Left hindlimb (tissue), 1 donor: ENCODE measurements around the gene PPM1G.

Source experiments
- DNase-seq: peaks from one replicate; pipeline ENCODE4 v3.0.0-alpha.2; 2018

The PPM1G gene

DNA sequence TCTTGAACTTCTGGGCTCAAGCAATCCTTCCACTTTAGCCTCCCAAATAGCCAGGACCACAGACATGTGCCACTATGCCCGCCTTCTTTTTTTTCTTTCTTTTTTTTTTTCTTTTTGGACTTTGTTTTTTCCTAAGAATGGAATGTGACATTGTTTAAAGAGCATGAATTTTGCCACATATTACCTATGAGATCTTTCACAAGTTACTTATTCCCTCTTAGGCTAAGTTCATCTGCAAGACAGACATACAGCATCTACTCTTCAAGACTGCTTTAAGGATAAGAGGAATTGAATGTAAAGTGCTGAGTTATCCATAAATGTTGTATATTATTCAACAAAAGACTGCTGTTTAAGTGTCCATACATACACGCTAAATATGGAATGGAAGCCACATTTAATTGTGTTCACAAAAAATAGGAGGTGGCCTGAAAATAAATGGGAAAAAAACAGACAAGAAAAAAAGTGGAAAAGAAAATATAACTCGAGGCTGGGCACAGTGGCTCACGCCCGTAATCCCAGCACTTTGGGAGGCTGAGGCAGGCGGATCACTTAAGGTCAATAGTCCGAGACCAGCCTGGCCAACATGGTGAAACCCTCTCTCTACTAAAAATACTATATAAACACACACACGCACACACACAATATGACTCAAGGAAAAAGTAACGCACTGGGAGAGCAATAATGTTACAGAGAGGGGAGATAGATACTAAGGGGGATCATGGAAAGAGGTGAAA lies 3.2 kb upstream of the PPM1G start:
- no peak for DNase-seq

DNA sequence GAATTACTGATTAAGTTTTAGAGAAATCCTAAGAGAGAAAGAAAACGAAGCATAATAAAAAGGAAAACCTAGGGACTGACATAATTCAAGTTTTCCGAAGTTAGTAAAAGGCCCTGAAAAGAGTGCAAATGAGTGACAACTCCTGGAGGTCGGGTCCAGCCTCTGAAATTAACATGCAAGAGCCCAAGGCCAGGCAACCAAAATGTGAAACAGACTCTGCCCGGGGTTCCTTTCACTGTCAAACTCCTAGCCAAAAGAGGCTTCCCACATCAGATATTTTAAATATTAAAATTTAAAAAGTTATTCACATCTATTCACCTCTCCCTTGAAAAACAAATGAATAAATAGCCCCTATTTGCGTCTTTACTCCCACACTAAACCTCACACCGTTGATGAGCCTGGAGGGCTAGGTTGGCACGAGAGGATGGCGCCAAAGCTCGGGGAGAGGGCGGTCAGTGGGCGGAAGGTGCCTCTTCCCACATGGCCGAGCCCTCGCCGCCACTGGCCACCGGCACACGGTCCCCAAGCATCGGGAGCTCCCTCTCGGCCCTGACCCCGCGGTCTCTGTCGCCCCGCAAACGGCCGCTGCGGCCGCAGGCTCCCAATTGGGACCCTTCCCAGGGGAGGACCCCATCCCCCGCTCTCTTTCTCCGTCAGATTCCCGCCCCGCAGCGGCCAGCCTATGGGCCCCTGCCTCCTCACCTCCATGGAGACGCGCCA lies 630 bp downstream of the PPM1G start:
- DNase-seq, result no peak

DNA sequence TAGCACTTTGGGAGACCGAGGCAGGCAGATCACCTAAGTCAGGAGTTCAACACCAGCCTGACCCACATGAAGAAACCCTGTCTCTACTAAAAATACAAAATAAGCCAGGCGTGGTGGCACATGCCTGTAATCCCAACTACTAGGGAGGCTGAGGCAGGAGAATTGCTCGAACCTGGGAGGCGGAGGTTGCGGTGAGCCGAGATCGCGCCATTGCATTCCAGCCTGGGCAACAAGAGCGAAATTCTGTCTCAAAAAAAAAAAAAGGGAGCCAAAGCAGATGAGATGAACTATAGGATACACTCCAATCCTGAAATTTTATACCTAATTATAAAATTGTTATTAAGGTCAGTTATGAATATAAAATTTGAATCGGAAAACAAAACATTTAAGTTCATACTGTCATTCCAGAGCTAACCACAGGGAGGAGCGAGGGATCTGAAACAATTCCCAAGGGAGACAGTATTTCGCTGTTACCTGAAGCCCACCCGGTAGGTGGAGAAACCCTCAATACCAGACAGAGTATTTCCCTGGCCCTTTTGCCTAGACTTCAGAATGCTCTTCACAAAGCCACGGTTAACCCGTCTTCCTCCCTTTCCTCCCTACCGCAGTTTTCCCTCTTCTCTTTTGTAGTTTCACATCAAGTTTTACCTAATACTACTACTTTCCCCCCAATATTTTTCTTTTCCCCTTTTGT lies 1.4 kb downstream of the PPM1G start:
- no peak for DNase-seq

DNA sequence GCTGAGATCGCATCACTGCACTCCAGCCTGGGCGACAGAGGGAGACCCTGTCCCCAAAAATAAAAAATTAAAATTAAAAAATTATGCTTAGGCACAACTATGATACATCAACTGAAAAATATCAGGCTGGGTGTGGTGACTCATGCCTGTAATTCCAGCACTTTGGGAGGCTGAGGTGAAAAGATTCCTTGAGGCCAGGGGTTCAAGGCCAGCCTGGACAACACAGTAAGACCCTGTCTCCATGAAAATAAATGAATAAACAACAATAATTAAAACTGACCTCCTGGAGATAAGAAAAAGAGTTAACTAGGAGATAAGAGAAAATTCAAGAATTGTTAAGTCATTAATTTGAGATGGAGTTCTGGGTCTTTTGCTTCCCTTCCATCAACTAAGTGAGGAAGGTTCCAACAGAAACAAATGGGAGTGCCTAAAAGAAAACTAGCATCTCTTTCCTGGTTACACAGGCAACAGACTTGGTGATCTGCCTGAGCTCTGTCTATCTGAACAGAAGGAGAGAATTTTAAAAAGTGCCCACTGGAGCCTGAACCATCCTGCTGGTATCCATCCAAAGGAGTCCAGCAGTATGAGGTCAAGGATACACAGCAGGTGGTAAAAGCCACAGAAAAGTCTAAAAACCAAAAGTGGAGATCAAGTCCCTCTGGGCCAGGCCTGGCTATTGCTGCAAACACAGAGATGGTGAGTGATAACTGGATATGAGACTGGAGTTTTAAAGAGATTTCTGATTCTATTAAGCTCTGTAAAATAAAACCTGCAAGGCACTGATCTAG lies 8.8 kb downstream of the PPM1G start:
- DNase-seq, result no peak

DNA sequence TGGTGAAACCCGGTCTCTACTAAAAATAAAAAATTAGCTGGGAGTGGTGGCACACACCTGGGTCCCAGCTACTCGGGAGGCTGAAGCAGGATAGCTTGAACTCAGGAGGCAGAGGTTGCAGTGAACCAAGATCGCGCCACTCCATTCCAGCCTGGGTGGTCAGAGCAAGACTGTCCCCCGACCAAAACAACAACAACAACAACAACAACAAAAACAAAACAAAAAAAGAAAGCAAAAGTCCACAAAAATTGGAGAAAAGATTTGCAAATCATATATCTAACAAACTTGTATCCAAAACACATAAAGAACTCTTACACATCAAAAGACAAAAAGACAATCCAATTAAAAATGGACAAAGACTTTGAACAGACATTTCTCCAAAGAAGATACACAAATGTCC lies 10.4 kb downstream of the PPM1G start:
- no peak for DNase-seq

DNA sequence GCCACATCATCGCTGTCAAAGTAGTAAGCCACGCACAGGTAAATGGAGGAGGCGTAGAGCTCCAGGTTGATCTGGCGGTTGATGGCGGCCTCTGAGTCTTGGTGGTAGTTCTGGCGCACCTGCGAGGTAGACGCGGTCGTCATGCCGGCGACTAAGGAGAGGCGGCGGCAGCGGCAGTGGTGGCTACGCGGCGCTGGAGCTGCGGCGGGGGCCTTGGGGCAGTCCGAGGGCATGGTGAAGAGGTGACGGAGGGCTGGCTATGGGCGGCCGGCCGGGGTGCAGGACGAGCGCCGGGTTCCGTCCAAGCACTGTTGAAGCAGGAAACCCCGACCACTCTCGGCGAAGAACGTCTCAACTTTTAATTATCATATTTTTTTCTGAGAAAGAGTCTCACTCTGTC lies 16.2 kb downstream of the PPM1G start:
- no peak for DNase-seq

DNA sequence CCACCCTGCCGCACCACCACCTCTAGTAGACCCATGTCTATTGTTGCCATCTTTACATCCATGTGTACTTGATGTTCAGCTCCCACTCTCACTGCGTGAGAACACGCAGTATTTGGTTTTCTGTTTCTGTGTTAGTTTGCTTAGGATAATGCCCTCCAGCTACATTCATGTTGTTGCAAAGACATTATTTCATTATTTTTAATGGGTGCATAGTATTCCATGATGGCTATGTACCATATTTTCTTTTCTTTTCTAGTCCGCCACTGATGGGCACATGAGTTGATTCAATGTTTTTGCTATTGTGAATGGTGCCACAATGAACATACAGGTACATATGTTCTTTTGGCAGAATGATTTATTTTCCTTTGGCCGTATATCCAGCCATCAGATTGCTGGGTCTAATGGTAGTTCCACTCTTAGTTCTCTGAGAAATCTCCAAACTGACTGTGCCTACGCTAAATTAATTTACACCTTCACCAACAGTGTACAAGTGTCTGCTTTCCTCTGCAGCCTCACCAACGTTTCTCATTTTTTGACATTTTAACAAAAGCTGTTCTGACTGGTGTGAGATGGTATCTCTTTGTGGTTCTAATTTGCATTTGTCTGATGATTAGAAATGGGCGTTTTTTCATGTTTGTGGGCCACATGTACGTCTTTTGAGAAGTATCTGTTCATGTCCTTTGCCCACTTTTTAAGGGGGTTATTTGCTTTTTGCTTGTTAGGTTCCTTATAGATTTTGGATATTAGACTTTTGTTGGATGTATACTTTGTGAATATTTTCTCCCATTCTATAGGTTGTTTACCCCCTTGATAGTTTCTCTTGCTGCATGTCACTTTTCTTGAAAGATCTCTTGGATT lies 18.3 kb downstream of the PPM1G start:
- DNase-seq, result no peak

DNA sequence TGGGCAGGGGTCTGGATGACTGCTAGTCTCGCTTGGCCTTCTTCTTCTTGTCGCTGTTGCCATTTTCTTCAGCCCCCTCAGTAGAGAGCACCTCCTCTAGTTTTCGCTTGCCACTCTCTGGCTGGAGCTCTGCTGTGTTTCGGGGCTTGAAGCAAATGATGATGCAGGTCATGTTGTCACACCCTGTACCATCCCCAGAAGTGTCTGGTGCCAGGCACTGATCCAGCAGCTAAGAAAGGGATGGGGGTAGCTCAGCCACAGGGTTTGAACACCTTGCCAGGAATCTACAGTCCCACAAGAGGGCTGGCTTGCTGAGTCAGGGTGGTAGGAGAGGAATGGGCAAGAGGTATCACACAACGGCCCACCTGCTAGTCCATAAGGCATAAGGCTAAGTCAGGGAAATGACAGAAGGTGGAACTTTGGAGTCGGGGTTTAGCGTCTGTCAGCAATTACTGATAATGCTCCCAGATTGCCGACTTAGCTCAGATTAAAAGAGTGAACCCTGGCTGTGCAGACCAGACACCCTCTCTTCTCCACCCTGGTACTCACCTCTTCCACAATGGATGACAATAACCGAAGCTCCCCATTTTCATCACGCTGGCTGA lies 27.7 kb downstream of the PPM1G start:
- no peak for DNase-seq

DNA sequence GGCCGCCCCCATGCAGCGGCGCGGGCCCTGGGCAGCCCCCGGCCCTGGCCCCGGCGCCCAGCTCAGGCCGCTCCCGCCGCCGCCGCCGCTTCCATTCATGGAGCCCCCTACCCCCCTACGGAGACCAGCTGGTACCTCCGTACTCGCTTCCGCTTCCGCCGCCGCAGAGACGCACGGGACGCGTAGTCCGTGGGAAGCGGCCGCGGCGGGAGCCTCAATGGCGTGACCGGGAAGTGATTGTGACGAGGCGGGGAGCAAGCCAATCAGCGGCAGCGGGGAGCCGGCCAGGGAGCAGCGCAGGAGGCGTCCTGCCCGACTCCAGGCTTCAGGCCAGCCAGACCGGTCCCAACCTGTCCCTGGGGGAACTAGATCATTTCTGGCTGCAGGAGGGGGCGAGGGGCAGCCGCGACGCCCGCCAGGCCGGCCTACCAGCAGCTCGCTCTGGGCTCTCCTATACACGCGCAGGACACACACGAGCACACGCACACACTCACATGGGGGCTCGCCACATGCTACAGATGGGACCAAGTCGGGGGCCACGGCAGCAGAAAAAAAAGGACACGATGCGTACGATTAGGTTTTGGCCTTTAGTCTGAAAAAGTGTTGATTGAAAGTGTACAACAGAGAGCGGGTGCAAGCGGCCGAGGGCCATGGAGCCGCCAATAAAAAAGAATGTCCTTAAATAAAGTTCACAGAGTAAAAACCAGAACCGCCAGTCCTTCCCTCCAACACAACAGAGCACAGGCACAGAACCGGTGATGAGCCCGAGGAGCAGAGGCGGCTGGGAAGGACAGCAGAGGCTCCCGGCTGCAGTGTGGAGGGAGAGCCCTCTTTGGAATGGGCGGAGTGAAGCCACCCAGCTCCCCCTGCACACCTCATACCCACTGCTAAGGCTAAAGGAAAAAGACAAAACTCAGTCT lies 28.5 kb downstream of the PPM1G start, which contains the start of gene ZNF513:
TSS of gene ZNF513 (minus strand) at position 109 of the 920 bp plus-strand sequence. CDS start 208 bp downstream, outside the sequence.
- DNase-seq, result peak; percentile 97

DNA sequence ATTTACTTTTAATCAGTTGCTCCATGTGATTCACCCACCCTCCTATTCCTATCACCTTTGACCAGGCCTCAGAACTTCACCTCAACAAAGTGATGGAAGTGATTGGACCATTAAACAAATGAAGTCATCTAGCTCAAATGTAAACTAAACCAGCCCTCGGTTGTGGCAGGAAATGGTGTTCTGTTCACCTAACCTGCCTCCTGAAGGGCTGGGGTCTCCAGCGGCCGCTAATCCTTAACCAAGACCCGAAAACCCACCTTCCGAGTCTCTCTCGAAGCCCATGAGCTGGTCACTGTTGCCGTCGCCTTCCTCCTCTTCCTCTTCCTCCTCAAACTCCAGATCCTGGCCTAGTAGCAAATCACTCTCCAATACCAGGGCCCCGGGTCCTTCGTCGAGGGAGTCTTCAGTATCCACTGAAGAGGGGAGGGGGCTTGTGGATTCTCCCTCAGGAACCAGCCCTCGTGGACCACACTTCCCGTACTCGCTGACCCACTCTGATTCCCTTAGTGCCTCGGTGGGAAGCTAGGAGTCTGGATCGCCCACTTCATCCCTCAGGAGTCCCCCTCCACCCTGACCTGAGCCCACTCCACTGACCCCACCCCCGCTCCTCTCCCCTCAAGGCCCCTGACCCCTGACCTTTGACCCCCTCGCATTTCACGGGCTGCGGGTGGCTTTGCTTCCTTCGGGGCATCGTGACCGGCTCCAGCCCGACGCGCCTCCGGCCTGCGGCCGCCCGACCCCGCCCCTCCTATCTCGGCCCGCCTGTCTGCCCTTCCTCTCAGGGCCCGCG lies 29.4 kb downstream of the PPM1G start:
- no peak for DNase-seq

DNA sequence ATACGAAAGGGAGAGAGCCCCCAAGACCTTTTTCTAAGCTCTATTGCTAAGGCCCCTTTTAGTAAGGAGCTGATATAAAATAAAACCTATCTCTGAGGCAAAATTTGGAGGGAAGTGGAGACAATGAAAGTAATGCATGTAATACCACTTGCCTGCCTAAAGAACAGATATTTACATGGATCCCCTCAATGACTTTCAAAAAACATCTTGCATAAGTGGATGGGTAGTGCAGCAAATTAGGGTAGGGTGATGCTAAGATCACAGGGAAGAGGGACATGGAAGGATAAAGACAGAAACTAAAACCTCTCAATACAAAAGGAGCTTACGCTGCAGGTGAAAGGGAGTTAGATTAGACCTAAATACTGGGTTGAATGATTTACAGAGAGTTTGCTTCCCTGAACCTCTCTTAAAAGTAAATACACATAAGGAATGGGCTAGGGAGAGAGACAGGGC lies 30.0 kb downstream of the PPM1G start:
- DNase-seq, result no peak

DNA sequence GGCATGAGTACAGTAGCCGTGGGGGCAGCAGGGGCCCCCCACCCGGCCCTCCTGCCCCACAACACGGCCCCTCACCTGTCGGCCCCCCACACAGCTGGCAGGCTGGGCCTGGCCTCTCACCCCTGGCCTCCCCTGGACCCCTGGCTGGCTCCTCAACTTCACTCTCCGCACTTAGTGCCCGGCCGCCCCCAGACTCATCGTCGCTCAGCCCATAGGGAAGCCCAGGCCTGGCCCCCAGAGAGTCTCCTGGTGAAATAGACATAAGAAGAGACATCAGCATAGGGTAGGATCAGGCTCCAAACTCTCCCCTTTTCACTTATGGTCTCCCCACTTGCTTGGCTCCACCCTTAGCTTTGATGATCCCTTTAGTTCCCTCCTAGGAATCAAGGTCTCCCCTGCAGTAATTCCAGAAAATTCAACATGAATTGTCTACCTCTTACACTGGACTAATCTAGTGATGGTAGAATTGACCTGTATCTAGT lies 30.5 kb downstream of the PPM1G start:
- no peak for DNase-seq

DNA sequence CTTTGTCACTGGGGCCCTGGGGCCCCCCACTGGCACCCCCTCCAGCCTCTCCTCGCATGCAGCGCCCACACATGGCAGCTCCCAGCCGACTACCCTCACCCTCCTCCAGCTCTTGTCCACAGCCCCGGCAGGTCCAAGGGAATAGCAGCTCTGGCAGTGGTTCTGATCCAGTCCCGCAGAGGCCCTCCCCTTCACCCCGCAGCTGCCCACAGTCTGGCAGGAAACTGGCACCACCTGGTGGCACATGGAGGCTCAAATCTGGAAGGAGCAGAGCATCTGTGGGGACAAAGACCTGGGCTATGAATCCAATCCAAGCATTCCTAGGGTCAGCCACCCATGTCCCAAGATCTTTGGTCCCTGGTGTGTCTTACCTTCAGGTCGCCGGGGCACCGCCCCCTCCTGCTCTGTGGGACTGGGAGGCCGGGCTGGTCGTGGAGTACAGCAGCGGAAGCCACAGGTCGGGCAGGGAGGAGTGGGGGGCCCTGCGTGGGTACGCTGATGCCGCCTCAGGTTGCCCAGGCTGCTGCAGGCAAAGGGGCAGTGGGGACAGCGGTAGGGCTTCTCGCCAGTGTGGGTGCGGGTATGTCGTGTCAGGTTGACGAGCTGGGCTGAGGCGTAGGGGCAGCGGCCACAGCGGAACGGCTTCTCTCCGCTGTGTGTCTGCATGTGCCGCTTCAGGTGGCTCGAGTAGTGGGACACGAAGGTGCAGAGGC lies 31.1 kb downstream of the PPM1G start:
- DNase-seq, result no peak

DNA sequence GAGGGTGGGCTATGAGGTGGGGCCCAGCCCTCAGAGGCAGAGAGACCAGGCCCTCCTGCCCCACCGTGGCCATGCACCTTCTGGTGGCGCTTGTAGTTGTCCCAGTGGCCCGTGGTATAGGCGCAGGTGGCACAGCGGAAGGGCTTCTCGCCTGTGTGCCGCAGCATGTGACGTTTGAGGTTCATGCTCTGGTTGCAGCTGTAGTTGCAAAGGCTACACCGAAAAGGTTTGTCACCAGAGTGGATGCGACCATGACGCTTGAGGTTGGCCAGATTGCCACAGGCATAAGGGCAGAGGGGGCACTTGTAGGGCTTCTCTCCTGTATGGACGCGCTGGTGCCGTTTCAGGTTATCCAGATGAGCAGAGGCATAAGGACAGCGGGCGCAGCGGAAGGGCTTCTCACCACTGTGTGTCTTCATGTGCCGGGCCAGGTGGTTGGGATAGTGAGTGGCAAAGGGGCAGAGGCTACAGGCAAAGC lies 31.7 kb downstream of the PPM1G start:
- no peak for DNase-seq

DNA sequence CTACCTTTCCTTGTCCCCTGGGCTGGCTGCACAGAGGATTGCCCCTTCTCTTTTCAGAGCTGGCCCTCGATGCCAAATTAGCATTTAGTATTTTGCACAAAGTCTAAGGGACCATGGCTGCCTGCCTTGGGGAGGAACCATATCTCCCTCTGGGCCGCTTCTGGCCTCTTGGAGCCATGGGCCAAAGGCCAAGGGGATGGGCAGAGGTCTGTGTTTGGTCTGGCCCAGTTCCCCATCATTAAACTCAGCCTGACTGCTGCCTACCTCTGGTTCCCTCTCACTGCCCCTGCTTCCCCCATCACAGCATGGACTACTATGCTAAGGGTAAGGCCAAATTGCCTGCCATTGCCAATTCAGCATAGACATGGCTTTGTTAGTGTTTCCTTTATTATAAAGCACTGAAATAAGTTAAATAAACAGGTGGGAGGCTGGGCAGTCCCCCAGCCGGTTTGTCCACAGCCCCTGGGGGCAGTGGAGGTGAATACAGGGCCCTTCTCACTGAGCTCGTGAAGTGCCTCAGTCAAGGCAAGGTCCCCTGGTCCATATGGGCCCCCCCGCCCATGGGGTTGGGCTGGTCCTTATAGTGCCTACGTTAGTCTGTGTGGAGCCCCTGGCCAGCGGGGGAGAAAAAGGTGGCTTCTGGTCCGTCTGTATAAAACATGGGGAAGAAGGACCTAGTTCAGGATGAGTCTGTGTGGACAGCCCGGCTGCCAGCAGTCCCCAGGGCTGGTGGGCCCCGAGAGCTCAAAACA lies 32.3 kb downstream of the PPM1G start:
- no peak for DNase-seq

DNA sequence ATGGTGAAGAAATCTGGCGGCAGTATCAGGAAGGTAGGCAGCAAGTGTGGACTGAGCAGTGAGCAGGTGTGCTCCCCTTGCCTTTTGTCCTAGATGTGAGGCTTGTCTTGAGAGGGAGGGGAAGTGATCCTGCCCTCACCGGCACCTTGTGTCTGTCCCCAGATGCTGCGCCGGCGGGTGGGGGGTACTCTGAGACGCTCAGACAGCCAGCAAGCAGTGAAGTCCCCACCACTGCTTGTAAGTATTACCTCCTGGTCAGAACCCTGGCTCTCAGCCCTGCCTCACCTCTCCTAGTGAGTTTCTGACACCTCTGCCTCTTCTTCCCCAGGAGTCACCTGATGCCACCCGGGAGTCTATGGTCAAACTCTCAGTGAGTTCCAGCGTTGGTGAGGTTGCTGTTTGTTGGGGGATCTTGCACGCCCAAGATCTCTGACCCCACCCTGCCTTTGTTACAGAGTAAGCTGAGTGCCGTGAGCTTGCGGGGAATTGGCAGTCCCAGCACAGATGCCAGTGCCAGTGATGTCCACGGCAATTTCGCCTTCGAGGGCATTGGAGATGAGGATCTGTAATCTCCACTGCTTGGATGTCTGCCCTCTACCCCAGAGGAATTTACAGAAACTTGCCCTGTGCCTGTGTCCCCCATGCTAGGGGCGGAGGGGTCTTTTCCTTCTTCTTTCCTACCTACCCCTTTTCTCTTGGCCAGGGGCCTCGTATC lies 33.1 kb downstream of the PPM1G start:
- no peak for DNase-seq

DNA sequence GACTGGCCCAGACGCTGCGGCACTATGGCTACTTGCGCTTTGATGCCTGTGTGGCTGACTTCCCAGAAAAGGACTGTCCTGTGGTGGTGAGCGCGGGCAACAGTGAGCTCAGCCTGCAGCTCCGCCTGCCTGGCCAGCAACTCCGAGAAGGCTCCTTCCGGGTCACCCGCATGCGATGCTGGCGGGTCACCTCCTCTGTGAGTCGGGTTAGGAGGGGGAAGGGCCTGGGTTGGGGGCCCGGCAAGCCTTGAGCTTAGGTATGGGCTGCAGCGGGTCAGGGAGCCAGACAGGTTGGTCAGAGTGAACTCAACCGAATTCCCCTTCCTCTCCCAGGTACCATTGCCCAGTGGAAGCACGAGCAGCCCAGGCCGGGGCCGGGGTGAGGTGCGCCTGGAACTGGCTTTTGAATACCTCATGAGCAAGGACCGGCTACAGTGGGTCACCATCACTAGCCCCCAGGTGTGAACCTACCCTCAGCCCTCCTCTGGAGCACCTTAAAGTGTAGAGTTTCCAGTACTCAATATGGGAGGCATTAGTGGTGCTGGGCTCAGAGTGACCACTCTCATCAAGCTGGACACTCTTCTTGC lies 33.8 kb downstream of the PPM1G start:
- no peak for DNase-seq
